ENCODE measurements around the gene MPZL2.

- no peak for TF ChIP-seq CTCF (IDR thresholded peaks at IDR 0.05)
- TF ChIP-seq EP300 (IDR thresholded peaks at IDR 0.05), result no peak
Measured at GRCh38 chr11:118304568-118305248, 40.6 kb upstream of the MPZL2 start, which contains the start of gene CD3E.
